Lower lobe of right lung (tissue), 2 donors: ENCODE results near the gene CHMP1A. TPM values are rescaled to one million over a fixed set of nuclear protein-coding genes. Genes with fewer than 3 reads are reported as not detected.

Experiments used
- ATAC-seq, 2 donors: fragments of 200-7000 bp; cut with Tn5 transposase; one replicate each; pipeline ENCODE4 v1.9.1; 2020 to 2022; ENCODE audit warnings: mild to moderate bottlenecking in 2 of 2, moderate library complexity in 2 of 2
- DNase-seq: peaks from one replicate; pipeline ENCODE4 v3.0.0-alpha.2; 2020
- H3K27ac ChIP-seq: fragments of 200-600 bp; one replicate; pipeline ENCODE4 v1.8.0; 2022
- H3K27me3 ChIP-seq: fragments of 200-600 bp; one replicate; pipeline ENCODE4 v1.8.0; 2022; ENCODE audit warnings: low read depth
- H3K36me3 ChIP-seq: fragments of 200-600 bp; one replicate; pipeline ENCODE4 v1.8.0; 2022; ENCODE audit warnings: mild to moderate bottlenecking
- H3K4me1 ChIP-seq: fragments of 200-600 bp; one replicate; pipeline ENCODE4 v1.8.0; 2022
- H3K4me3 ChIP-seq: fragments of 200-600 bp; one replicate; pipeline ENCODE4 v1.8.0; 2022; ENCODE audit warnings: mild to moderate bottlenecking
- H3K9me3 ChIP-seq: fragments of 200-600 bp; one replicate; pipeline ENCODE4 v1.8.0; 2022
- CTCF ChIP-seq: fragments of 200-600 bp; IDR thresholded peaks from one replicate; pipeline ENCODE4 v1.8.0; 2022; ENCODE audit warnings: antibody characterized with exemption, mild to moderate bottlenecking
- intact Hi-C: fragments of 100-400 bp; cut with DNase I; formaldehyde crosslinking; loops from one replicate; pipeline ENCODE4 v1.11.0; 2022
- total RNA-seq: library from RNA; stranded (reverse); fragmentation: NEBNext Ultra II Directional; extraction: Animal tissue kit (Norgen Biotek cat#: 25700); gene quantifications from one replicate; pipeline ENCODE4 v1.2.1, GENCODE V29; 2021
- donor health status: DM: no; HTN: yes; CAD: no; lungs with severe emphysema.

The CHMP1A gene
- total RNA-seq, 1 donor from 2014 or later = 70.4 TPM

DNA sequence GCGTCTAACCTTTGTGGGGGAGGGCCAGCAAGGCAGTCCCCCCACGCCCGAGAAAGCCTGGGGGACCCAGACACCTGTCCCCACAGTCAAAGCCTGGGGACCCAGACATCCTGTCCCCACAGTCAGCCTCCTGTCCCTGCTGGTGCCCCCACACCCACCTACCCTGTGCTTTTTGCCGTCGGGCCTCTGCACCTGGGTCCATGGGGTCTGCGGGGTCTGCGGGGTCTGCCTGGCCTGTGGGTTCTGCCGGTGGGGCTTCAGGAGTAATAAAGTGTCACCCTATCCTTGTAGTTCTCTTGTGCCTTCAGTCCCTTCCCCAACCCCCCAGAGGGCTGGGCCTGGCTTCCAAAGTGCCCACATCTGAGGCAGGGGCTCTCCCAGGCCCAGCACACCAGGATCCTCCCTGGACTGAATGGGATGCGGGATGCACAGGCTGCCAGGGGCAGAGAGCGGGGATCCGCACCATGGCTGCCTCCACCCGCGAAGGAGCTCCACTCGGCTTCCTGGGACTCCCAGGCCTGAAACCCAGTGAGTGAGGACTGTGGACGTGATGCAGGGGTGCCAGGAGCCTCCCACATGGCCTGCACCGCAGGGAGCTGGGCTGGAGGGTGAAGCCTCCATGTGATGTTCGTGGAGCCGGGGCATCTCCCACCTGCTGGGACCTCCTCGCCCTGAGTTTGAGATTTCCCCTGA, 60.4 kb downstream of the CHMP1A start:
- no peak for ATAC-seq
- TF ChIP-seq CTCF = no peak
- Histone ChIP-seq H3K27me3 (no peaks in the 10 kb centered on the region), H3K4me1 (peaks cover 3% of the 10 kb centered on the region), H3K27ac (no peak overlapping the region), H3K36me3 (no peaks in the 10 kb centered on the region), H3K9me3 (no peaks in the 10 kb centered on the region), H3K4me3 (no peak overlapping the region)
- no peak for DNase-seq
- intact Hi-C loops = no loop called here

DNA sequence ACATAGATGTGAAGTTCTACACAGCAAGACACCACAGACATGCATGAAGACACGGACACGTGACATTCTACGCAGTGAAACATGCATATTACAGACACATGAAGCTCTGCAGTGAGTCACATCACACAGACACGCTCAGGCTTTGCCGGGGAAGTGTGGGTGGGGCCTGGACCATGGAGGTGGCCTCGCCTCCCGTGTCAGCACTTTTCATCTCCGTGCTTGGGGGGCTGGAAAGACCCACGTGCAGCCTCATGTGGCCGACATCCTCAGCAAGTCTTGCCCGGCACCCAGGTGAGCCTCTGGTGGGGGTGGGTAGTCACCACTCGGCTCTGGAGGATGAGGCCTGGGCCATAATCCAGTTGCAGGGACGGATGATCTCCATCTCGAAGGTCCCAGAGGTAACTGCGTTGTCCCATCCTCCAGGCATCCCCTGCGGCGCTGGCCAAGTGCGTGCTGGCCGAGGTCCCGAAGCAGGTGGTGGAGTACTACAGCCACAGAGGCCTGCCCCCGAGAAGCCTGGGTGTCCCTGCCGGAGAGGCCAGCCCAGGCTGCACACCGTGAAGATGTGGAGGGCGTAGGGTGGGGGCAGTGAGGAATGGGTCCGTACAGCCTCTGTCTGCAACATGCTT, 61.3 kb downstream of the CHMP1A start:
- intact Hi-C loops = no loop called here
- no peaks in the 10 kb centered on the region for H3K27me3 ChIP-seq
- ATAC-seq (no peak), DNase-seq (no peak)
- no peaks in the 10 kb centered on the region for H3K9me3 ChIP-seq
- no peaks in the 10 kb centered on the region for H3K36me3 ChIP-seq
- H3K4me1 ChIP-seq = no peaks in the 10 kb centered on the region
- no peak overlapping the region for H3K4me3 ChIP-seq
- no peak for TF ChIP-seq CTCF
- H3K27ac ChIP-seq = no peak overlapping the region

DNA sequence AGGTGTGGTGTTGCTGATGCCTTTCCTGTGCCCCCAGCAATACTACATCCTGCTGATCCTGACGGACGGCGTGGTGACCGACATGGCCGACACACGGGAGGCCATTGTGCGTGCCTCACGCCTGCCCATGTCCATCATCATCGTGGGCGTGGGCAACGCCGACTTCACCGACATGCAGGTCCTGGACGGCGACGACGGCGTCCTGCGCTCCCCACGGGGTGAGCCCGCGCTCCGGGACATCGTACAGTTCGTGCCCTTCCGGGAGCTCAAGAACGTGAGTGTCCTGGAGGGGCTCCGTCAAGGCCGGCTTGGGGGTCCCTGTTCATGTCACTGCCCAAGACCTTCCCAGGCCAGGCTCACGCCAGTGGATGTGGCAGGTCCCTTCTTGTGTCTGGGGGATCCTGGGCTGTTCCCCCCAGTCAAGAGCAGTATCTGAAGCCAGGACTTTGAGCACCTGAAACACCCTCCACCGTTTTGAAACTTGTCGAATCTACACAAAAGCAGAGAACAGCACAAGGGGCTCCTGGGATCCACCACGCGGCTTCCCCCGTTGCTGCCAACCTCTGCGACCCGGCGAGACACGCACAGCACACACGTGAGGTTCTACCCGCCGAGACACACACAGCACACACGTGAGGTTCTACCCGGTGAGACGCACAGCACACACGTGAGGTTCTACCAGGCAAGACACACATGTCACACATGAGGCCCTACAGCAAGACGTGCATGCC, 62.0 kb downstream of the CHMP1A start:
- TF ChIP-seq CTCF = no peak
- Histone ChIP-seq H3K4me3 (no peak overlapping the region), H3K4me1 (no peaks in the 10 kb centered on the region), H3K27me3 (no peaks in the 10 kb centered on the region), H3K36me3 (no peaks in the 10 kb centered on the region), H3K9me3 (no peaks in the 10 kb centered on the region), H3K27ac (no peak overlapping the region)
- ATAC-seq (peak in 1 of 2 donors; percentile 13), DNase-seq (no peak)
- intact Hi-C loops = no loop called here

Other genes starting within 250 kb of the CHMP1A start
- 127 TPM for gene ANKRD11, start 167.1 kb downstream of the CHMP1A start, total RNA-seq
- 98.8 TPM for gene SPG7, start 149.3 kb downstream of the CHMP1A start, total RNA-seq
- gene RPL13, start 97.0 kb downstream of the CHMP1A start, total RNA-seq = 1,727 TPM
- 0.35 TPM for gene CPNE7, start 82.0 kb downstream of the CHMP1A start, total RNA-seq
- 0.59 TPM for gene DPEP1, start 44.1 kb downstream of the CHMP1A start, total RNA-seq
- 9.7 TPM for gene SPATA33, start 128 bp upstream of the CHMP1A start, total RNA-seq
- 79.6 TPM for gene CDK10, start 29.0 kb upstream of the CHMP1A start, total RNA-seq
- gene SPATA2L, start 44.0 kb upstream of the CHMP1A start, total RNA-seq = 10.3 TPM
- gene VPS9D1, start 63.2 kb upstream of the CHMP1A start, total RNA-seq = 15.6 TPM
- 33.2 TPM for gene ZNF276, start 63.8 kb upstream of the CHMP1A start, total RNA-seq
- 7.9 TPM for gene FANCA, start 158.9 kb upstream of the CHMP1A start, total RNA-seq
- gene SPIRE2, start 170.8 kb upstream of the CHMP1A start, total RNA-seq = 15.8 TPM
- 152 TPM for gene TCF25, start 215.9 kb upstream of the CHMP1A start, total RNA-seq